Stimulated activated CD4-positive, alpha-beta T cell treated with anti-CD3 and anti-CD28 coated beads, Interleukin-4, amount 100 ng/mL, for 24 hours (primary cell): ENCODE measurements around the gene NLRP9.
A peak's percentile ranks its signal among the peaks of the same experiment; 100 is the strongest.
"Not testable (repeated sequence)": the region's sequence is repeated elsewhere in the genome, so short reads cannot be mapped to it uniquely, and the experiment has no call there.

ENCODE experiments used
- DNase-seq: peaks from one replicate; pipeline ENCODE4 v3.0.0-alpha.2; 2020

Gene NLRP9

DNA sequence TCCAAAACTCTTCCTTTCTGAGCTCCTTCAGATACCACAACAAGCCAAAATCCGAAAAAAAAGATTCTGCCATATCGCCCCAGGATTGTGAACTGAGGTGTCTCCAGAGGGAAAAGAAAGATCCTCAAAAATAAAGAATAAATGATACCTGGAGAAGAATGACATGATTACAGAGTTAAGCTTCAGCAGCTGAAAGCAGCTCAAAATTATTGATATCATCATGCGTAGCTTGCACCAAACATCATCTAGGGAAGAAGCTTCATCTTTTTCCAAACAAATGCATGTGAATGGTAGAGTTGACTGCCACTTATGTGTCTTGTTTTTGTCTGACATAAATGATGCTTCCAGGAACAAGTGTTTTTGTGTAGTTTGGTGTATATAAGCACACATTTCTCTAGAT, at the start of gene NLRP9:
TSS of gene NLRP9 (minus strand) at position 101 of the 400 bp plus-strand sequence. CDS start at position 73, 28 bp downstream.
- DNase-seq: no peak

GRCh38 chr19:55781112-55781511, 42.9 kb upstream of the NLRP9 start:
- DNase-seq: no peak

DNA sequence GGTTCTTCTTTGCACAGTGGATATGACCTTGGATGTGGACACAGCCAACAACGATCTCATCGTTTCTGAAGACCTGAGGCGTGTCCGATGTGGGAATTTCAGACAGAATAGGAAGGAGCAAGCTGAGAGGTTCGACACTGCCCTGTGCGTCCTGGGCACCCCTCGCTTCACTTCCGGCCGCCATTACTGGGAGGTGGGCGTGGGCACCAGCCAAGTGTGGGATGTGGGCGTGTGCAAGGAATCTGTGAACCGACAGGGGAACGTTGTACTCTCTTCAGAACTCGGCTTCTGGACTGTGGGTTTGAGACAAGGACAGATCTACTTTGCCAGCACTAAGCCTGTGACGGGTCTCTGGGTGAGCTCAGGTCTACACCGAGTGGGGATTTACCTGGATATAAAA, 40.1 kb upstream of the NLRP9 start:
- no peak for DNase-seq

GRCh38 chr19:55777528-55777927, 39.3 kb upstream of the NLRP9 start:
- no peak for DNase-seq

DNA sequence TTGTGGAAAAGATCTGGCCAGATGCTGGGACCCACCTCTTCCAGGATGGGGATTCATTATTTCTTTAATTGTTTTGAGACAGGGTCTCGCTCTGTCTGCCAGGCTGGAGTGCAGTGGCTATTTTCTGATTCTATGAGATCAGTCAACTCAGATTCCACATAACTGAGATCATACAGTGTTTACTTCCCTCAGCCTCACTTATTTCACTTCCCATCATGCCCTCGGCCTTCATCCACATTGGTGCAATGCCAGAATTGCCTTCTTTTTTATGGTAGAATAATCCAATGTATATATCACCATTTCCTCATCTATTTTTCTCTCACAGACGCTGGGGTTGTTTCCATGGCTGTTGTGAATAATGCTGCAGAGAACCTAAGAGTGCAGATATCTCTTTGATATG, 31.4 kb upstream of the NLRP9 start:
- not testable (repeated sequence) for DNase-seq

DNA sequence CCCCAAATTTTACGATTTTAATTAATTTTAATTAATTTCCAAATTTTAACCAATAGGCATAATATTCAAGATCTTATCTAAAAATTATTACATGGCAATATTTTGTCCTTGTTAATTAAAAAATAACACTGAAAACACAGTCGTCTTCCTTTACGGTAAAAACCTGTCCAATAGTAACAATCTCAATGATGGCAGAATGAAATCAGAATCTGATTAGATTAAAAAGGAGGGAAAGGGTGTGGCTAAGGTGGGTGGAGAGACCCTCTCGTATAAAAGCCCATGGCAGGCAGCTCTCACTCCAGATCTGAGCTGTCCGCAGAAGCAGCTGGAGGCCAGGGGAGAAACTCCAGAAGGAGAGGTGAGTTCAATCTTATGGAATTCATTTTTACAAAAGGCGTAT, 30.6 kb upstream of the NLRP9 start, which contains the start of gene RFPL4AL1:
TSS of gene RFPL4AL1 (plus strand) at position 301 of the 400 bp plus-strand sequence. CDS start 2,687 bp downstream, outside the sequence.
- not testable (repeated sequence) for DNase-seq

GRCh38 chr19:55766466-55766865, 28.3 kb upstream of the NLRP9 start:
- no peak for DNase-seq

- not testable (repeated sequence) for DNase-seq
These were observed 20.6 kb upstream of the NLRP9 start, which contains the start of gene RFPL4A for GRCh38 chr19:55758797-55759196. Gene RFPL4A (plus strand): TSS chr19:55759097. CDS start chr19:55761801, 2,704 bp downstream.

DNA sequence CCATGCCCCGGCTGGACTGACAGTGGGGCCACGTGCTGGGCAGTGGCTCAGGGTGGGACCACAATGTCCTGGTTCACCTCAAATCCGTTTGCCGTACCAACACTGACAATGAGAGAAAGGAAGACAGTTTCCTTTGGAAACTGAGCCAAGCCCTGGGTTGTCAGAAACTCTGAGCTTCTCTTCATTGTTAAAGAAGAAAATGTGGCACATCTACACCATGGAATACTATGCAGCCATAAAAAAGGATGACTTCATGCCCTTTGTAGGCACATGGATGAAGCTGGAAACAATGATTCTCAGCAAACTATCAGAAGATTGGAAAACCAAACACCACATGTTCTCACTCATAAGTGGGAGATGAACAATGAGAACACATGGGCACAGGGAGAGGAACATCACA, 18.6 kb upstream of the NLRP9 start:
- DNase-seq: not testable (repeated sequence)

DNA sequence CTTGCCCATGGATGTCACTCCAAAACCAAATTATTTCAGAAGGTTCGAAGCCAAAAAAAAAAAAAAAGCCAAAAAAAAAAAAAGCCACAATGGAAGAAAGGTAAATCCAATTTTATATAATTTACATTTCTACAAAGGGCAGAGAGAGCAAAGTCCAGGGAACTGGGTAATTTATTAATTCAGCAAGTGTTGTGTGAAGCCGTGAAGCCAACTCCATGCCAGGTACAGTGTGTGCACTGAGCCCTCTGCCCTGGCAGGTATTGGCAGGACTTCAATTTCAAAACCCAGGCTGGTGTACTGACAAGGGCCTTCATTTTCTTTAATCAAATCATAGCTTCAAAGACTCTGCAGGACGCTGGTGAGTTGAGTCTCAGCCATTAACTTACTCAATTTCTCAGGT, 15.2 kb upstream of the NLRP9 start:
- DNase-seq: no peak

GRCh38 chr19:55750715-55751114, 12.5 kb upstream of the NLRP9 start:
- DNase-seq: no peak

DNA sequence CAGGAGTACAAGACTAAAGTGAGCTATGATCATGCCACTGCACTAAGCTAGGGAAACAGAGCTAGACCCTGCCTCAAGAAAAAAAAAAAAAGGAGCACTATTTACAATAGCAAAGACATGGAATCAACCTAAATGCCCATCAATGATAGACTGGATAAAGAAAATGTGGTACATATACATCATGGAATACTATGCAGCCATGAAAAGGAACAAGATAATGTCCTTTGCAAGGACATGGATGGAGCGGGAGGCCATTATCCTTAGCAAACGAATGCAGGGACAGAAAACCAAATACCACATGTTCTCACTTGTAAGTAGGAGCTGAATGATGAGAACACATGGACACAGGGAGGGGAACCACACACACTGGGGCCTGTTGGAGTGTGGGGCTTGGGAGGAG, 7.8 kb downstream of the NLRP9 start:
- not testable (repeated sequence) for DNase-seq

DNA sequence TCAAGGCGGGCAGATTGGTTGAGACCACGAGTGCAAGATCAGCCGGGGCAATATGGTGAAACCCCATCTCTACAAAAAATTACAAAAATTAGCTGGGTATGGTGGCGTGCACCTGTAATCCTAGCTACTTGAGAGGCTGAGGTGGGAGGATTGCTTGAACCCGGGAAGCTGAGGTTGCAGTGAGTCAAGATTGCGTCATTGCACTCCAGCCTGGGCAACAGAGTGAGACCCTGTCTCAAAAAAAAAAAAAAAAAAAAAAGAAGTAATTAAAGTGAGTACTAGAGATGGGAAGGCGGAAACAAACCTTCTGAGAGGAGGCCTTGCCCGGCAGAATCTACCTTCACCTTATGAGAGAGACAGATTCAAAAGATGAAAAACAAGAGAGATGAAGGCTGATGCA, 14.7 kb downstream of the NLRP9 start:
- DNase-seq: no peak

GRCh38 chr19:55720801-55721200, 17.4 kb downstream of the NLRP9 start:
- DNase-seq: no peak

DNA sequence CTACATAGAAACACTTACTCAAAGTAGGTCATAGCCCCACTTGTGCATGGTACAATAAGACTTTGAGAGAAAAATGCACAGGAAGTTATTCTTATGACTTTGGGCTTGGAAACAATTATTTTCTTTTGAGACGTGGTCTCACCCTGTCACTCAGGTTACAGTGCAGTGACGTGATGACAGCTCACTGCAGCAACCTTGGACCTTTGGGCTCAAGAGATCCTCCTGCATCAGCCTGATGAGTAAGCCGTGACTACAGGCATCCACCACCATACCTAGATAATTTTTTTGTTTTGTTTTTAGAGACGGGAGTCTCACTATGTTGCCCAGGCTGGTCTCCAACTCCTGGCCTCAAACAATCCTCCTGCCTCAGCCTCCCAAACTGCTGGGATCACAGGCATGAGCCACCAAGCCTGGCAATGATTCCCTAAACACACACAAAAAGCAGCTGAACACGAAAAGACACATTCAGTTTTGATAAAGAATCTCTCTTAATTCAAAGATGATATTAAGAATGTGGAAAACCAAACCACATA, 17.9 kb downstream of the NLRP9 start:
- no peak for DNase-seq

DNA sequence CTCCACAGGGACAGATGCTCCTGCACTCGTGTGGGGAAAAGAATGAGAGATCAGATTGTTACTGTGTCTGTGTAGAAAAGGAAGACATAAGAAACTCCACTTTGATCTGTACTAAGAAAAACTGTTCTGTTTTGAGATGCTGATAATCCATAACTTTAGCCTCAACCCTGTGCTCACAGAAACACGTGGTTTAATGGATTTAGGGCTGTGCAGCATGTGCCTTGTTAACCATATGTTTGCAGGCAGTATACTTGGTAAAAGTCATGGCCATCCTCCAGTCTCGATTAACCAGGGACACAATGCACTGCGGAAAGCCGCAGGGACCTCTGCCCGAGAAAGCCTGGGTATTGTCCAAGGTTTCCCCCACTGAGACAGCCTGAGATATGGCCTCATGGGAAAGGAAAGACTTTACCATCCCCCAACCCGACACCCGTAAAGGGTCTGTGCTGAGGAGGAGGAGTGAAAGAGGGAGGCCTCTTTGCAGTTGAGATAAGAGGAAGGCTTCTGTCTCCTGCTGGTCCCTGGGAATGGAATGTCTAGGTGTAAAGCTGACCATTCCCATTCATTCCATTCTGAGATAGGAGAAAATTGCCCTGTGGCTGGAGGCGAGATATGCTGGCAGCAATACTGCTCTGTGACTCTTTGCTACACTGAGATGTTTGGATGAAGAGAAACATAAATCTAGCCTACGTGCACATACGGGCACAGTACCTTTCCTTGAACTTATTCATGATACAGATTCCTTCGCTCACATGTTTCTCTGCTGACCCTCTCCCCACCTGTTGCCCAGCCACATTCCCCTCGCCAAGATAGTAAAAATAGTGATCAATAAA, 20.1 kb downstream of the NLRP9 start:
- DNase-seq: not testable (repeated sequence)

DNA sequence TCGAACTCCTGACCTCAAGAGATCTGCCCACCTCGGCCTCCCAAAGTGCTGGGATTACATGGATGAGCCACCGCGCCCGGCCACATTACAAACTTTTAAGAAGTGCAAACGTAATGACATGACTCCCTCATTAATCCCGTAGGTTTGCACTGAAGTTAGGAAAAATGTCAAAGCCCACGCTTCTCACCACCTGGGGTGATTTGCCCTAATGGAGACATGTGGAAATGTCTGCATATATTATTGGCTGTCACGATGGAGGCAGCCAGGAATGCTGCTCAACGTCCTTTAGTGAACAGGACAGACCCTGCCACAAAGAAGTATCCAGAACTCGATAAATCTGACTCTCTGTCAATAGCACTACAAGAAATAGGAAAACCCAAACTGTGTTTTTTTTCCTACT, 21.0 kb downstream of the NLRP9 start:
- DNase-seq: no peak

- DNase-seq: no peak
These were observed 21.7 kb downstream of the NLRP9 start for GRCh38 chr19:55716531-55716930.

DNA sequence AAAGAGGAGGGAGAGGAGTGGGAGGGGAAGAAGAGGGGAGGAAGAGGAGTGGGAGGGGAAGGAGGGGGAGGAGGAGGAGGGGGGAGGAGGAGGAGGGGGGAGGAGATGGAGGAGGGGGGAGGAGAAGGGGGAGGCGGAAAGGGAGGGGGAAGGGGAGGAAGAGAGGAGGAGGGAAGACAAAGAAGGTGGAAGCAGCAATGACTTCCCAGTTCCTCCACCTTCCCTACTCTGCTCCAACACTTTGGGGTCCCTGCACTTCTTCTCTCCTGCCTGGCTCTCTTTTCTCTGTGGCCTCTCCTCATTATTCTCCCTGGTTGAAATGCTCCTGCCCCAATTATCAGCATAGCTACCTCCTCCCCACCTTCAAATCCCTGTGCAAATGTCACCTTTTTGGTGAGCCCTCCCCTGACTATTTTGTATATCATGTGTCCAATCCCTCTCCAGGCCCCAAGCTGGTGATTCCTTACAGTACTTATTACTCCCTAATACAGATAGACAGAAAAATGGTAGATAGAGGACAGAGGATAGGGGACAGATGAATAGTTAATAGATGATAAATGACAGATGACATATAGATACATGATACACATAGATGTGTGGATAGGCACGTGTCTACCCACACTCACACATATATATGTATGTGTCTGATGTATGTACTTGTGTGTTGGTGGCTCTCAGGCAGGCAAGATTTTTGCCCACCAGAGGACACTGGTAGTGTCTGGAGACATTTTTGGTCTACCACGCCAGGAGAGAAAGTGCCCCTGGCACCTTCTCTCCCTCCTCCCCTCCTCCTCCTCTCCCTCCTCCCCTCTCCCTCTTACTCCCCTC, 25.2 kb downstream of the NLRP9 start:
- DNase-seq: no peak

- DNase-seq: no peak
These were observed 26.5 kb downstream of the NLRP9 start for GRCh38 chr19:55711719-55712118.

- no peak for DNase-seq
These were observed 32.2 kb downstream of the NLRP9 start for GRCh38 chr19:55705972-55706371.

- DNase-seq: no peak
These were observed 33.5 kb downstream of the NLRP9 start for GRCh38 chr19:55704494-55705245.

- peak; percentile 37 for DNase-seq
These were observed 34.4 kb downstream of the NLRP9 start for GRCh38 chr19:55703790-55704215.
